T-helper 17 cell (primary cell): ENCODE measurements around the gene ARF1. TPM values are rescaled to one million over a fixed set of nuclear protein-coding genes. Genes with fewer than 3 reads are reported as not detected.

Source experiments
- ATAC-seq: fragments of 150-1000 bp; cut with Tn5 transposase; 2 replicates; pipeline ENCODE4 v1.10.0; 2021; ENCODE audit warnings: mild to moderate bottlenecking, moderate library complexity
- DNase-seq, 3 donors: peaks; one replicate each; pipeline versions ENCODE4 v3.0.0 to v3.0.0-alpha.2; 2020 to 2021
- H3K9me3 ChIP-seq: one replicate; pipeline ENCODE4 v1.7.0; 2013; ENCODE audit warnings: low read length, mild to moderate bottlenecking; ENCODE audit not compliant: control insufficient read depth, poor library complexity, severe bottlenecking
- H3K27ac Mint-ChIP-seq: one replicate; pipeline ENCODE4 v1.8.0; 2022; ENCODE audit warnings: mild to moderate bottlenecking, moderate library complexity, mixed read lengths
- H3K27me3 Mint-ChIP-seq: one replicate; pipeline ENCODE4 v1.8.0; 2022; ENCODE audit warnings: mixed read lengths
- H3K36me3 Mint-ChIP-seq: one replicate; pipeline ENCODE4 v1.8.0; 2022; ENCODE audit warnings: low read depth, mixed read lengths
- H3K4me1 Mint-ChIP-seq: one replicate; pipeline ENCODE4 v1.8.0; 2022; ENCODE audit warnings: mild to moderate bottlenecking, mixed read lengths
- H3K4me3 Mint-ChIP-seq: one replicate; pipeline ENCODE4 v1.8.0; 2022; ENCODE audit warnings: mild to moderate bottlenecking, moderate library complexity, mixed read lengths
- total RNA-seq, 4 donors: library from RNA in 2 of 4; stranded (reverse) in 2 of 4; gene quantifications; one replicate each; pipeline ENCODE4 v1.2.3 and lab custom pipeline; 2022 to 2026

Gene ARF1
- total RNA-seq, 2 donors from 2014 or later: 325 to 382 TPM

DNA sequence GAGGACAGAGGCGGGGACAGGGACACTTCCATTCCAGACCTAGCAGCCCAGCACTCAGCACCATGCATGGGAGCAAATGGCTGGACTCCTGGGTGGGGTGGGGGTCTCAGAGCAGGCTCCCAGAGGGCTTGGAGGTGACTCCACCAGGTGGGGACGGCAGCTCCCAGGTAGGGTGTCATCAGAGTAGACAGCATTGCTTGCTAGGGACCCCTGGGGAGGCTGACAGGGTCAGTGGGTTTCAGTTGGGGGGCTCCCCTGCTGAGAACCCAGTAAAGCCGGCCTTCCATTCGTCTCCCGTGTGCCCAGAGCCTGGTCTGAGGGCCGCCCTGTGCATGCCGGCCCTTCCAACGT is 62.5 kb downstream of the ARF1 start:
- ATAC-seq (no peak), DNase-seq (no peak)
- no peak overlapping the region for H3K4me3 Mint-ChIP-seq
- no peaks in the 10 kb centered on the region for H3K36me3 Mint-ChIP-seq
- no peaks in the 10 kb centered on the region for H3K9me3 ChIP-seq
- H3K27me3 Mint-ChIP-seq: no peaks in the 10 kb centered on the region
- no peak overlapping the region for H3K27ac Mint-ChIP-seq
- peaks cover 20% of the 10 kb centered on the region for H3K4me1 Mint-ChIP-seq

- Mint-ChIP-seq H3K27me3 (no peaks in the 10 kb centered on the region), H3K4me1 (peaks cover 20% of the 10 kb centered on the region), H3K27ac (no peak overlapping the region), H3K36me3 (no peaks in the 10 kb centered on the region), H3K4me3 (no peak overlapping the region)
- ATAC-seq: no peak
- no peak for DNase-seq
- H3K9me3 ChIP-seq: no peaks in the 10 kb centered on the region
These were observed 63.2 kb downstream of the ARF1 start for GRCh38 chr1:228145463-228146416.

DNA sequence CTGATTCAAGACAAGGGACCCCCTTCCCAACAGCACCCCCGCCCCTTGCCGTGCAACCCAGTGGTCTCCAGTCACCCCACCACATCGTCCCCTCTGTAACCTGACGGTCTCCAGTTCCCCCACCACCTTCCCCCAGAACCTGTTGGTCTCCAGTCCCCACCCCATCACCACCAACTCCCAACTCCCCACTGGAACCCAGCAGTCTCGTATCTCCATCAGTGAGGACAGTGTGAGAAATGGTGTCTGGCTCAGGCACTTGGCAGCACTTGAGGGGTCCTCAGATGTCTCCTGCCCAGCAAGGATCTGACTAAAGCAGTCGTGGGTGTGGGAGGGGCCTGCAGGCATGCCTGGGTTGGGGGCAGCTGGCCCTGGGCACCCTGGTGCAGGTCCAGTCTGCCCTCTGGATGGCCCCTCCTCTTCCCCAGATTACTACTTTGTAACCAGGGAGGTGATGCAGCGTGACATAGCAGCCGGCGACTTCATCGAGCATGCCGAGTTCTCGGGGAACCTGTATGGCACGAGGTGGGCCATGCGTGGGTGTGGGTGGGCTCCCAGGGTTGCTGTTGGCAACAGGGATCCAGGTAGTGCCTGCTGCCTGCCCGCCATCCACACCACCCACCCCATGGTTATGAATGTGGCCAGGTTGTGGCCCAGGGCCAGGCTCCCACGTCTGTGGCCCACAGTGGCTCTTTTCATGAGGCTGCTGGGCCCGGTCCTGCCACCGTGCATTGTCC is 64.1 kb downstream of the ARF1 start:
- no peak overlapping the region for H3K27ac Mint-ChIP-seq
- no peak for DNase-seq

GRCh38 chr1:228147151-228147693 is 64.7 kb downstream of the ARF1 start:
- peaks cover 22% of the 10 kb centered on the region for H3K4me1 Mint-ChIP-seq

More for the DNA sequence above, 64.1 kb downstream of the ARF1 start:
- H3K27me3 Mint-ChIP-seq: no peaks in the 10 kb centered on the region
- no peaks in the 10 kb centered on the region for H3K36me3 Mint-ChIP-seq
- peaks cover 22% of the 10 kb centered on the region for H3K4me1 Mint-ChIP-seq
- H3K4me3 Mint-ChIP-seq: no peak overlapping the region
- no peak for ATAC-seq
- no peaks in the 10 kb centered on the region for H3K9me3 ChIP-seq

GRCh38 chr1:228147768-228148167 is 65.3 kb downstream of the ARF1 start:
- no peaks in the 10 kb centered on the region for H3K9me3 ChIP-seq
- Mint-ChIP-seq H3K4me1 (peaks cover 21% of the 10 kb centered on the region), H3K27ac (no peak overlapping the region), H3K4me3 (no peak overlapping the region), H3K27me3 (no peaks in the 10 kb centered on the region), H3K36me3 (no peaks in the 10 kb centered on the region)
- DNase-seq: no peak
- ATAC-seq: no peak

More at GRCh38 chr1:228147151-228147693, 64.7 kb downstream of the ARF1 start:
- ATAC-seq (no peak), DNase-seq (no peak)
- no peaks in the 10 kb centered on the region for H3K9me3 ChIP-seq
- H3K27ac Mint-ChIP-seq: no peak overlapping the region
- H3K4me3 Mint-ChIP-seq: no peak overlapping the region
- H3K27me3 Mint-ChIP-seq: no peaks in the 10 kb centered on the region
- no peaks in the 10 kb centered on the region for H3K36me3 Mint-ChIP-seq

GRCh38 chr1:228148196-228148861 is 65.8 kb downstream of the ARF1 start:
- no peak overlapping the region for H3K4me3 Mint-ChIP-seq

More at GRCh38 chr1:228148196-228148861, 65.8 kb downstream of the ARF1 start:
- Mint-ChIP-seq H3K4me1 (peaks cover 16% of the 10 kb centered on the region), H3K27ac (no peak overlapping the region), H3K36me3 (no peaks in the 10 kb centered on the region), H3K27me3 (no peaks in the 10 kb centered on the region)
- DNase-seq: no peak
- no peaks in the 10 kb centered on the region for H3K9me3 ChIP-seq
- no peak for ATAC-seq

Other genes starting within 250 kb of the ARF1 start
- gene WNT9A, start 134.8 kb upstream of the ARF1 start, total RNA-seq: under 1 TPM; 0.10 to 0.18 TPM
- not detected for gene WNT3A, start 75.7 kb upstream of the ARF1 start, total RNA-seq
- 10 to 100 TPM; 20.9 to 21.6 TPM for gene C1orf35, start 20.6 kb downstream of the ARF1 start, total RNA-seq
- gene MRPL55, start 26.6 kb downstream of the ARF1 start, total RNA-seq: 10 to 100 TPM; 55.2 to 59.9 TPM
- gene GUK1, start 57.6 kb downstream of the ARF1 start, total RNA-seq: 100 to 1,000 TPM; 233 to 245 TPM
- 1 to 10 TPM in 1 of 2 donors, under 1 TPM in 1; 0.94 to 1.9 TPM for gene GJC2, start 67.2 kb downstream of the ARF1 start, total RNA-seq
- 10 to 100 TPM; 16.3 to 18.2 TPM for gene IBA57, start 83.1 kb downstream of the ARF1 start, total RNA-seq
- gene OBSCN, start 125.3 kb downstream of the ARF1 start, total RNA-seq: 10 to 100 TPM; 23.1 to 34.2 TPM